NCI-H226 (cell line): Measurements from ENCODE around the gene RBX1.
"Not testable (repeated sequence)": the region's sequence is repeated elsewhere in the genome, so short reads cannot be mapped to it uniquely, and the experiment has no call there.

Source experiments
- DNase-seq: peaks from one replicate; pipeline ENCODE4 v3.0.0-alpha.2; 2015

The RBX1 gene

GRCh38 chr22:40950962-40951794, at the start of gene RBX1:
Gene RBX1 (plus strand): TSS chr22:40951378. CDS start chr22:40951399, 21 bp downstream.
- peak; percentile 84 for DNase-seq

GRCh38 chr22:40904101-40904500, 47.1 kb upstream of the RBX1 start:
- DNase-seq: no peak

- no peak for DNase-seq
These were observed 42.3 kb upstream of the RBX1 start for GRCh38 chr22:40908895-40909294.

- DNase-seq: no peak
These were observed 39.4 kb upstream of the RBX1 start for GRCh38 chr22:40911772-40912171.

- DNase-seq: not testable (repeated sequence)
These were observed 38.2 kb upstream of the RBX1 start for GRCh38 chr22:40912987-40913386.

GRCh38 chr22:40919446-40919845, 31.7 kb upstream of the RBX1 start:
- DNase-seq: no peak

GRCh38 chr22:40920526-40920925, 30.7 kb upstream of the RBX1 start:
- no peak for DNase-seq

GRCh38 chr22:40922484-40923303, 28.5 kb upstream of the RBX1 start:
- DNase-seq: no peak

- no peak for DNase-seq
These were observed 22.5 kb upstream of the RBX1 start for GRCh38 chr22:40928657-40929056.

- DNase-seq: no peak
These were observed 18.8 kb upstream of the RBX1 start for GRCh38 chr22:40932396-40932795.

GRCh38 chr22:40939202-40939601, 12.0 kb upstream of the RBX1 start:
- DNase-seq: no peak

GRCh38 chr22:40951795-40952605, 822 bp downstream of the RBX1 start:
- no peak for DNase-seq

- DNase-seq: no peak
These were observed 2.3 kb downstream of the RBX1 start for GRCh38 chr22:40953471-40953870.

GRCh38 chr22:40954113-40954512, 2.9 kb downstream of the RBX1 start:
- DNase-seq: no peak

GRCh38 chr22:40955571-40955970, 4.4 kb downstream of the RBX1 start:
- DNase-seq: no peak

GRCh38 chr22:40957601-40958000, 6.4 kb downstream of the RBX1 start:
- DNase-seq: no peak

GRCh38 chr22:40958299-40958698, 7.1 kb downstream of the RBX1 start:
- no peak for DNase-seq

- no peak for DNase-seq
These were observed 9.0 kb downstream of the RBX1 start for GRCh38 chr22:40960145-40960544.

GRCh38 chr22:40965936-40966725, 15.0 kb downstream of the RBX1 start:
- DNase-seq: no peak

- no peak for DNase-seq
These were observed 15.5 kb downstream of the RBX1 start for GRCh38 chr22:40966726-40967085.

- no peak for DNase-seq
These were observed 16.1 kb downstream of the RBX1 start for GRCh38 chr22:40967111-40967760.

GRCh38 chr22:40972587-40972986, 21.4 kb downstream of the RBX1 start:
- DNase-seq: no peak
